NCI-H187 (cell line): ENCODE data around the gene STK11IP.
"Not testable (repeated sequence)": the region's sequence is repeated elsewhere in the genome, so short reads cannot be mapped to it uniquely, and the experiment has no call there.

Source experiments
- DNase-seq, 2 experiments: peaks; one replicate each; lab custom pipeline; 2025; lab: John Stamatoyannopoulos, UW

Gene STK11IP

GRCh38 chr2:219650426-219651248 is 53.0 kb downstream of the STK11IP start:
- DNase-seq: no peak

GRCh38 chr2:219651656-219652055 is 54.0 kb downstream of the STK11IP start:
- DNase-seq: not testable (repeated sequence)

- no peak for DNase-seq
Measured at GRCh38 chr2:219656526-219656925, 58.9 kb downstream of the STK11IP start.

- DNase-seq: no peak
Measured at GRCh38 chr2:219658196-219658846, 60.7 kb downstream of the STK11IP start.

GRCh38 chr2:219658874-219659273 is 61.2 kb downstream of the STK11IP start:
- no peak for DNase-seq

- DNase-seq: no peak
Measured at GRCh38 chr2:219661197-219661954, 63.7 kb downstream of the STK11IP start.

- DNase-seq: no peak
Measured at GRCh38 chr2:219661955-219662395, 64.3 kb downstream of the STK11IP start.

GRCh38 chr2:219662566-219662965 is 64.9 kb downstream of the STK11IP start:
- no peak for DNase-seq

GRCh38 chr2:219663116-219663762 is 65.6 kb downstream of the STK11IP start:
- DNase-seq: no peak

GRCh38 chr2:219664041-219664440 is 66.4 kb downstream of the STK11IP start:
- no peak for DNase-seq

- DNase-seq: no peak
Measured at GRCh38 chr2:219664944-219665343, 67.3 kb downstream of the STK11IP start.

- DNase-seq: no peak
Measured at GRCh38 chr2:219665926-219666325, 68.3 kb downstream of the STK11IP start.
